Kidney (tissue), 14 donors: ENCODE results near the gene SCYL3. TPM values are rescaled to one million over a fixed set of nuclear protein-coding genes. Genes with fewer than 3 reads are reported as not detected.

Experiments
- DNase-seq, 5 donors: peaks; one replicate each; pipeline ENCODE4 v3.0.0-alpha.2; 2013 to 2020
- FAIRE-seq: peaks from 2 replicates; lab custom pipeline; 2012; peaks lifted over from hg19 to GRCh38; lab: Jason Lieb, UNC
- H3K27ac ChIP-seq, 2 donors: one replicate each; pipeline ENCODE4 v1.7.0; 2013; ENCODE audit warnings: low read depth in 2 of 2, low read length in 2 of 2, inconsistent platforms in 1 of 2
- H3K27me3 ChIP-seq: one replicate; pipeline ENCODE4 v1.7.1; 2013; ENCODE audit warnings: low read length, inconsistent platforms; ENCODE audit not compliant: control insufficient read depth, insufficient read depth
- H3K36me3 ChIP-seq, 3 donors: one replicate each; pipeline versions ENCODE4 v1.7.0 to v1.7.1; 2013; ENCODE audit warnings: low read length in 3 of 3, control low read depth in 1 of 3, inconsistent platforms in 1 of 3; ENCODE audit not compliant: insufficient read depth in 3 of 3, control insufficient read depth in 2 of 3
- H3K4me1 ChIP-seq, 3 donors: one replicate each; pipeline versions ENCODE4 v1.7.0 to v1.7.1; 2013; ENCODE audit warnings: low read length in 3 of 3, inconsistent platforms in 1 of 3, low read depth in 1 of 3; ENCODE audit not compliant: control insufficient read depth in 2 of 3, insufficient read depth in 2 of 3
- H3K4me3 ChIP-seq, 3 donors: one replicate each; pipeline versions ENCODE4 v1.7.0 to v1.8.1; 2013; ENCODE audit warnings: low read length in 3 of 3, control low read depth in 1 of 3, inconsistent platforms in 1 of 3
- H3K9ac ChIP-seq, 3 donors: one replicate each; pipeline versions ENCODE4 v1.7.0 to v1.7.1; 2013; ENCODE audit warnings: low read length in 3 of 3, control low read depth in 1 of 3, inconsistent platforms in 1 of 3
- H3K9me3 ChIP-seq, 3 donors: one replicate each; pipeline versions ENCODE4 v1.7.0 to v1.7.1; 2013; ENCODE audit warnings: low read length in 3 of 3, control low read depth in 1 of 3, inconsistent platforms in 1 of 3; ENCODE audit not compliant: control insufficient read depth in 2 of 3, insufficient read depth in 1 of 3
- intact Hi-C: fragments of 100-400 bp; cut with DNase I; formaldehyde crosslinking; loops from one replicate; pipeline ENCODE4 v1.11.1; 2022
- polyA plus RNA-seq: library from polyadenylated mRNA; stranded (reverse); fragments of 350-450 nt; fragmentation: Illumina TruSeq; extraction: RNeasy Lipid Tissue Mini Kit (QIAGEN cat#74804); gene quantifications from one replicate; pipeline ENCODE4 v1.2.3, GENCODE V29; 2014; ENCODE audit warnings: low read depth, low replicate concordance; ENCODE audit not compliant: insufficient read depth
- total RNA-seq: library from RNA; stranded (reverse); fragmentation: NEBNext Ultra II Directional; extraction: Animal tissue kit (Norgen Biotek cat#: 25700); gene quantifications from one replicate; pipeline ENCODE4 v1.2.1, GENCODE V29; 2021
- TF ChIP-seq, protein P1 (sequence below): IDR thresholded peaks from 3 replicates; pipeline ENCODE4 v1.5.1; 2012; ENCODE audit warnings: mild to moderate bottlenecking, moderate library complexity, borderline replicate concordance; ENCODE audit not compliant: insufficient read depth; ENCODE audit errors: extremely low read depth
- donor health status: control.
- donor health status: control.
- donor health status: control.
- donor health status: control.
- donor health status: control.
- donor health status: DM: yes; HTN: yes; CAD: no.
- donor health status: Normal renal cell carcinoma (clear cell type).

SCYL3 gene
- total and polyA plus RNA-seq, 2 donors from 2014 or later, result 5.6 to 14.8 TPM

DNA sequence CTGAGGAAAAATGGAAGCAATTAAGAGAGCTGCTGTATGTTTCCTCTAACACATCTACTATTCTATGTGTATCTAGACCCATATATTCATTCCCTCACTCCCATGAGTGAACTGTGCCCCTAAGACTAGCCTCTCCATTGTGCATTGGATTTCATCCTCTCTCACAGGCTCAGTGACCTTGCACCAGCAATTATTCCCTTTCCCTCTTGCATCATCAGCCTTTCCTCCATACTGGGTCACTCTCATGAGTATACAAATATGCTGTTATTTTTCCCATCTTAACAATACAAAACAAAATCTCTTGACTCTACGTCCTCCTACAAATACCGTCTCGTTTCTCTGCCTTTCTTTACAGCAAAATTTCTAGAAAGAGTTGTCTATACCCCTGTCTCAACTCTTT is 69.5 kb downstream of the SCYL3 start:
- TF ChIP-seq, protein P1, sequence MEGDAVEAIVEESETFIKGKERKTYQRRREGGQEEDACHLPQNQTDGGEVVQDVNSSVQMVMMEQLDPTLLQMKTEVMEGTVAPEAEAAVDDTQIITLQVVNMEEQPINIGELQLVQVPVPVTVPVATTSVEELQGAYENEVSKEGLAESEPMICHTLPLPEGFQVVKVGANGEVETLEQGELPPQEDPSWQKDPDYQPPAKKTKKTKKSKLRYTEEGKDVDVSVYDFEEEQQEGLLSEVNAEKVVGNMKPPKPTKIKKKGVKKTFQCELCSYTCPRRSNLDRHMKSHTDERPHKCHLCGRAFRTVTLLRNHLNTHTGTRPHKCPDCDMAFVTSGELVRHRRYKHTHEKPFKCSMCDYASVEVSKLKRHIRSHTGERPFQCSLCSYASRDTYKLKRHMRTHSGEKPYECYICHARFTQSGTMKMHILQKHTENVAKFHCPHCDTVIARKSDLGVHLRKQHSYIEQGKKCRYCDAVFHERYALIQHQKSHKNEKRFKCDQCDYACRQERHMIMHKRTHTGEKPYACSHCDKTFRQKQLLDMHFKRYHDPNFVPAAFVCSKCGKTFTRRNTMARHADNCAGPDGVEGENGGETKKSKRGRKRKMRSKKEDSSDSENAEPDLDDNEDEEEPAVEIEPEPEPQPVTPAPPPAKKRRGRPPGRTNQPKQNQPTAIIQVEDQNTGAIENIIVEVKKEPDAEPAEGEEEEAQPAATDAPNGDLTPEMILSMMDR, result no peak
- no peak for FAIRE-seq
- Histone ChIP-seq H3K27me3 (no peaks in the 10 kb centered on the region), H3K4me1 (no peaks in the 10 kb centered on the region), H3K36me3 (peaks cover 2 to 5% (median 3%) of the 10 kb centered on the region in 3 donors), H3K27ac (no peak overlapping the region), H3K9me3 (no peaks in the 10 kb centered on the region), H3K4me3 (no peak overlapping the region), H3K9ac (no peak overlapping the region)
- intact Hi-C loops, result no loop called here
- no peak for DNase-seq

DNA sequence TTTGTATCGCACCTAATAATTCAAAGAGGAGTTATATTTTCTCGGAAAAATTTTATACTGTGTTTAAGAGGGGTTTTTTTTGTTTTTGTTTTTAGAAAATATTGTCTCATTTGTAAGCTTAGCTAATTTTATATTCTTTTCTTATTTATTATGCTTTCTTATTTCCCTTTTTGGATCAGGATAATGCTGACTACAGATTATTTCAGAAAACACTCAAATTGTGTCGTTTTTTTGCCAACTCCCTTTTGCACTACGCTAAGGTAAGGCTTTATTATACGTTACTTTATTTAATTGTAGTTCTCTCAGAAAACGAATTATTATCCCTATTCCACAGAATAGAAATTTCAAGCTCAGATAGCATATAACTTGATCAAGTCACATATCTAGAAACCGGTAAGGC is 72.2 kb downstream of the SCYL3 start:
- TF ChIP-seq, protein P1, result no peak
- Histone ChIP-seq H3K9ac (no peak overlapping the region), H3K27ac (no peak overlapping the region), H3K4me3 (no peak overlapping the region), H3K36me3 (peaks cover 0 to 5% (median 3%) of the 10 kb centered on the region in 3 donors), H3K9me3 (no peaks in the 10 kb centered on the region), H3K4me1 (no peaks in the 10 kb centered on the region), H3K27me3 (no peaks in the 10 kb centered on the region)
- no peak for FAIRE-seq
- no peak for DNase-seq
- intact Hi-C loops, result no loop called here

DNA sequence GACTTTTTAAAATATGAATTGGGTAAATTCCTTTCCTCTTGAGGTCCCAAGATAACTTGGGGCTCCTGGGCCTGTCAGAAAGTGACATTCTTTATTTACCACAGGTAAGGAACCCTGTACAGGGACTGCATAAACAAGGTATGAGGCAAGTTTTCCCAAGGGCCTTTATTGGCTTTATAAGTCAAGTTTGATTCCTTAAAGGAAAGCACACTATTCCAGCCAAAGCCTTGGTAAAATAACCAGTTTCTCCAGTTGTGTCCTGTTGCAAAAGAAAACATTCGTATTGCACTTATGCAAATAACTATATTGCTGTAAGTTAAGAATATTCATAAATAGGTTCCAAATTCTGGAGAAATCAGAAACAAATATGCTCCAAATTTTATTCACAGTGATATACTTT is 77.1 kb downstream of the SCYL3 start:
- FAIRE-seq (no peak), DNase-seq (no peak)
- intact Hi-C loops, result no loop called here
- Histone ChIP-seq H3K4me1 (no peaks in the 10 kb centered on the region), H3K4me3 (no peak overlapping the region), H3K27ac (no peak overlapping the region), H3K27me3 (no peaks in the 10 kb centered on the region), H3K9me3 (no peaks in the 10 kb centered on the region), H3K9ac (no peak overlapping the region), H3K36me3 (no peaks in the 10 kb centered on the region)
- TF ChIP-seq, protein P1, result no peak

DNA sequence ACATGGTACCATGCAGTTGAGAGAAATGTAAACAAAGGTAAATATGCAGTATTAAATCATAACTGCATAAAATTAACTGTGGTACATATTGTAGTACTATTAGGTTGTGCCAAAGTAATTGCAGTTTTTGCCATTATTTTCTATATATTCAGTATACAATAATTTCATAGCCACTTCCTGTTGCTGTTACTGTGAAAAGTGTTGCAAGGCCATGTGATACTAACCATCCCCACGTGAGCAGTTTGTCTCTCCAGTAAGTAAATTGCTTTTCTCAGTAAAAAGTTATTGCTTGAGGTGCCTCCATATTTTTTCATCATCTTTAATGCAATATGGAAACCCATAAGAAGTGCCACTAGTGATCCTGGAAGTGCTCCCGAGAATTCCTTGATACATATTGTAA is 79.4 kb downstream of the SCYL3 start:
- H3K4me3 ChIP-seq, result no peak overlapping the region
- DNase-seq, result no peak
- no peaks in the 10 kb centered on the region for H3K36me3 ChIP-seq
- no peak overlapping the region for H3K27ac ChIP-seq
- intact Hi-C loops, result no loop called here
- H3K9ac ChIP-seq, result no peak overlapping the region
- no peaks in the 10 kb centered on the region for H3K9me3 ChIP-seq
- H3K27me3 ChIP-seq, result no peaks in the 10 kb centered on the region
- TF ChIP-seq, protein P1, result no peak
- no peak for FAIRE-seq
- no peaks in the 10 kb centered on the region for H3K4me1 ChIP-seq
